Measurements from ENCODE around the gene ENPP5. TPM values are rescaled to one million over a fixed set of nuclear protein-coding genes. Genes with fewer than 3 reads are reported as not detected.
"Not testable (repeated sequence)": the region's sequence is repeated elsewhere in the genome, so short reads cannot be mapped to it uniquely, and the experiment has no call there.

The ENPP5 gene
- total RNA-seq, 1 experiment from 2014 or later, result not detected

- Histone ChIP-seq H3K4me1 (no peaks in the 10 kb centered on the region), H3K27me3 (no peaks in the 10 kb centered on the region), H3K4me3 (no peak overlapping the region), H3K36me3 (no peaks in the 10 kb centered on the region), H3K9me3 (replicated peaks) (no peaks in the 10 kb centered on the region), H3K27ac (no peak overlapping the region)
- DNase-seq, result no peak
Measured at GRCh38 chr6:46199387-46199786, 28.6 kb upstream of the ENPP5 start.

DNA sequence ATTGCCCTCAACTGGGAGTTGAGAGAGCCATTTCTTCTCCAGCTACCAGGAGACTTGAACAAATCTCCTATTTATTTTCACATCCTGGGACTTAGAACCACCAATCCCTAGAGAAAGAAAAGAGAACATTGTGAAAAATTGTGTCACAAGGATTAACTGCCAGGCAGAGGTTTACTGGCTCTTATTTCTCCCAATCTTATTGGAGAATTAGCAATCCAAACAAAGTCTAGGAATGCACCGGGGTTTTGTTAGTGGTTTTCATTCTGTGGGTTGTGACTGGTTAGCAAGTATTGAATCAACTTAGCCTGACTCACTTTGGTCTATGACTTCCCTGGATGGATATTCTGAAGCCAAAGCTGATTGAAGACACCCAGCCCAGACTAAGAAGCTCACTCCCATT is 21.2 kb upstream of the ENPP5 start:
- Histone ChIP-seq H3K4me1 (peaks cover 5% of the 10 kb centered on the region; the same call in 1 of the 2 replicates), H3K9me3 (replicated peaks) (no peaks in the 10 kb centered on the region), H3K4me3 (no peak overlapping the region), H3K27me3 (no peaks in the 10 kb centered on the region), H3K27ac (no peak overlapping the region), H3K36me3 (no peaks in the 10 kb centered on the region)
- DNase-seq, result peak; percentile 9 to 51

DNA sequence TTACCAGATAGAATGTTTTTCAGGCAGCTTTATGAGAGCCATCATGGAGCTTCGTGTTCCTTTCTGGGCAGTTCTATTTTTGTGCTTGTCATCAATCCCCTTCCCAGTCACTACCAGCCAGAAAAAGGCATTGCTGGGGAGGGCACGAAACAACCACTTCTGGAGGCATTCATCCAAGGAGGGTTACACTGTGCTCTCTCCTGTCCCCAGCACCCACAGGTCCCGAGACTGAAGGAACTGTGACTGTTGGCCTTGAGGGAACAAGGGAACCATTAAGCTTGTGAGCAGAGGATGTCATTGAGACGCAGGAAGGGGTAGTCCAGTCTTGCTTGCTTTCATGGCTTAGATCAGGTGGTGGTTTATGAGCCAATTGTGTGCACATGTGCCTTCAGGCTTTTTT is 20.1 kb upstream of the ENPP5 start:
- H3K36me3 ChIP-seq, result no peaks in the 10 kb centered on the region
- H3K4me1 ChIP-seq, result peaks cover 5% of the 10 kb centered on the region; the same call in 1 of the 2 replicates
- no peaks in the 10 kb centered on the region for H3K9me3 ChIP-seq (replicated peaks)
- no peak overlapping the region for H3K4me3 ChIP-seq
- no peak for DNase-seq
- no peaks in the 10 kb centered on the region for H3K27me3 ChIP-seq
- no peak overlapping the region for H3K27ac ChIP-seq

DNA sequence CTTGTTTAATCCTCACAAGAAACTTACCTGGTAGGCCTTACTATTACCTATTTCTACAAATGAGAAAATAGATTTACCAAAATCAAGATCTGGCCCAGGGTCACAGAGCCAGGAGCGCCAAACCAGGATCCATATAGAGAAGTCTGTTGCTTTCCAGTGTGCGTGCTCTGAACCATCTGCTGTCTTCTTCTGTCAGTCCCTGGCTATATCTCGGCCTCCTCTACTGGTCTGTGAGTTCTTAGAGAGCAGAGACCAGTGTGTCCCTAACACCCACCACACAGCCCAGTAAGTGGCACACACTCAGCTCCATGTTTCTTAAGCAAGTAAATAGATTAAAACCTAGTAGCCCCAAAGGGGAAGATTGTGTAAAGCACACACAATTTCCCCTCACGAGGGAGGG is 18.9 kb upstream of the ENPP5 start:
- Histone ChIP-seq H3K27ac (no peak overlapping the region), H3K36me3 (no peaks in the 10 kb centered on the region), H3K4me1 (peaks cover 5% of the 10 kb centered on the region; the same call in 1 of the 2 replicates), H3K9me3 (replicated peaks) (no peaks in the 10 kb centered on the region), H3K27me3 (no peaks in the 10 kb centered on the region), H3K4me3 (no peak overlapping the region)
- DNase-seq, result no peak

DNA sequence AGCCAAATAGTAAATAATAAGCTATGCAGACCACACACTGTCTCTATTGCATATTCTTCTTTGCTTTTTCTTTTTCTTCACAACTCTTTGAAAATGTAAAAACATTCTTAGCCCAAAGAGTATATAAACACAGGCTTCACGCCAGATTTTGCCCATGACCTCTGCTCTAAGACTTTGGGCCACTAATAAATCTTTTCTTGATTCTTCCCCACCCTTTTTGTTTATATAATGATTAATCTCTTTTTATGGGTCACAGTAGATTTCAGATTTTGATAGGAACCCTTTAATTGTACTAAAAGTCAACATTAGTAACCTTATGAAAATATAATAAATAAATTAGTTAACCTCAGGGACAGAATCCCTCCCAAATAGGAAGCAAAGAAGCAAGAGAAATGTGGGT is 15.8 kb upstream of the ENPP5 start:
- DNase-seq, result no peak
- Histone ChIP-seq H3K9me3 (replicated peaks) (no peaks in the 10 kb centered on the region), H3K36me3 (no peaks in the 10 kb centered on the region), H3K27me3 (no peaks in the 10 kb centered on the region), H3K4me3 (no peak overlapping the region), H3K27ac (no peak overlapping the region), H3K4me1 (peaks cover 2% of the 10 kb centered on the region; the same call in 1 of the 2 replicates)

DNA sequence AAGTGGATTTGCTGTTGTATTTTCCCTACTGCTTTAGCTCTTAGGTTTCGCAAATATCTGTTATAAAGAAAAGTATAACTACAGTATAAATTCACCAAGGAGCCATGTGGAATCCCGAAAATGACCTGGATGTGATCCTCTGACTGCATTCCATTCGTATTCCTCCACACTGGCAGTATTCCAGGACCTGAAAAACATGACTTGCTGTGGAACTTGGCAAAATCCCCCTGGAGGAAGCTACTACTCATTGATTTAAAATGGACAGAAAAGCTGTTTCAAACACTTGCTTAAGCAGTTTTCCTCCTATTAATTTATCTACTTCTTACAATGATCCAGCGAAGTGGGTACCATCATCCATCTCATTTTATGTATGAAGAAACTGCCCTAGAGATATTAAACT is 13.3 kb upstream of the ENPP5 start:
- no peaks in the 10 kb centered on the region for H3K9me3 ChIP-seq (replicated peaks)
- no peaks in the 10 kb centered on the region for H3K36me3 ChIP-seq
- peak; percentile 31 to 43 for DNase-seq
- no peak overlapping the region for H3K27ac ChIP-seq
- H3K4me3 ChIP-seq, result no peak overlapping the region
- H3K27me3 ChIP-seq, result no peaks in the 10 kb centered on the region
- H3K4me1 ChIP-seq, result peaks cover 2% of the 10 kb centered on the region; the same call in 1 of the 2 replicates

- no peaks in the 10 kb centered on the region for H3K36me3 ChIP-seq
- H3K27me3 ChIP-seq, result no peaks in the 10 kb centered on the region
- no peaks in the 10 kb centered on the region for H3K9me3 ChIP-seq (replicated peaks)
- DNase-seq, result no peak
- no peaks in the 10 kb centered on the region for H3K4me1 ChIP-seq
- no peak overlapping the region for H3K4me3 ChIP-seq
- no peak overlapping the region for H3K27ac ChIP-seq
Measured at GRCh38 chr6:46175976-46176375, 5.2 kb upstream of the ENPP5 start.

DNA sequence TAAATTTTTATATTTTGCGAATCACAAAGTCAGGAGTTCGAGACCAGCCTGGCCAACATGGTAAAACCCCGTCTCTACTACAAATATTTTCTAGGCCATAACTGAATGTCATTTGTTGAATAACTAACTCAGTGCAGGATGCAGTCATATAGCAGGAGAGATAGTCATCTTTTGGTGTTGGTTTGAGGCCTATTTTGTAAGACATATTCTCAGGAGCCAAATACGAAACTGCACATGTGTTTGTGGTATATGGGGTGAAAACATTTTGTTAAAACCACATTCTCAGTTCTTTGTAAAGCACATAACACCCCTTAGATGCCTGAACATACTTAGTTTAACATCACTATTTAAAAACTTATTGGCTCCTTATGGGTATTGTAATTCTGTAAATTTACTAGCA is 4.7 kb upstream of the ENPP5 start:
- no peak for DNase-seq
- H3K27me3 ChIP-seq, result no peaks in the 10 kb centered on the region
- H3K27ac ChIP-seq, result no peak overlapping the region
- no peaks in the 10 kb centered on the region for H3K36me3 ChIP-seq
- no peak overlapping the region for H3K4me3 ChIP-seq
- no peaks in the 10 kb centered on the region for H3K9me3 ChIP-seq (replicated peaks)
- no peaks in the 10 kb centered on the region for H3K4me1 ChIP-seq

DNA sequence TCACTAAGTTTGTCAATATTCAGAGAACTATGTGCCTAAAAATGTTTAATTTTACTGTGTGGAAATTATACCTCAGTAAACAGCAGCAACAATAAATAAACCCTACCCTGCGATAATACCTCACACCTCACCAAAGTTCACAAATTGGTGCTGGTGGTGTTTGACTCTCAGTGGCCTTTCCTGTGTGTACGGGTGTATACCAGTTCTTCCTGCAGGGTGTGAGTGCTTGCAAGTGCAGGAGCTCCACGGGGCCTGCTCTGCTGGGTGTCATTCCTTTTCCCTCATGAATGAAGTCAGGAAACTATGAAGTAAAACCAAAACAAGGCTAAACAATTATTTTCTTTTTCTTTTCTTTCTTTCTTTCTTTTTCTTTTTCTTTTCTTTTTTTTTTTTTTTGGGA is 4.1 kb upstream of the ENPP5 start:
- no peaks in the 10 kb centered on the region for H3K36me3 ChIP-seq
- DNase-seq, result no peak
- H3K4me1 ChIP-seq, result no peaks in the 10 kb centered on the region
- no peaks in the 10 kb centered on the region for H3K27me3 ChIP-seq
- no peak overlapping the region for H3K27ac ChIP-seq
- H3K9me3 ChIP-seq (replicated peaks), result no peaks in the 10 kb centered on the region
- no peak overlapping the region for H3K4me3 ChIP-seq

DNA sequence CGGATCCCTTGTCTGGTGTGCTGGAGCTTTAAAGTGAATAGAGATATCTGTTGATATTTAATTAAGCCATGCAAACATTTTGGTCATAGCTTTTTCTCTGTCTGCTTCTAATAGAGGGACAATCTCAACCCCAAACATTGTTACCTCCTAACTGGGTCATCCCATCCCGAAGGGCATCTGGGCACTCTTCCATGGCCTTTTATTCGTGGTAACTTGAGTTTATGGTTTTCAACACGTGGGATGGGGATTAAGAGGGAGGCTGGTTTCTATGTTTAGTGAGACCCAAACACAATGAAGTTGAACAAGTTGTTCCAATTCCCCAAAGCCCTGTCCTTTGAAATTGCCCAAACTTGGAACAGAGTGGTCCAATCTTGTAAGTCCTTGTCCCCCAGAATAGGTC is 1.4 kb upstream of the ENPP5 start:
- Histone ChIP-seq H3K9me3 (replicated peaks) (no peaks in the 10 kb centered on the region), H3K36me3 (no peaks in the 10 kb centered on the region), H3K4me1 (no peaks in the 10 kb centered on the region), H3K27ac (no peak overlapping the region), H3K4me3 (no peak overlapping the region), H3K27me3 (no peaks in the 10 kb centered on the region)
- no peak for DNase-seq

DNA sequence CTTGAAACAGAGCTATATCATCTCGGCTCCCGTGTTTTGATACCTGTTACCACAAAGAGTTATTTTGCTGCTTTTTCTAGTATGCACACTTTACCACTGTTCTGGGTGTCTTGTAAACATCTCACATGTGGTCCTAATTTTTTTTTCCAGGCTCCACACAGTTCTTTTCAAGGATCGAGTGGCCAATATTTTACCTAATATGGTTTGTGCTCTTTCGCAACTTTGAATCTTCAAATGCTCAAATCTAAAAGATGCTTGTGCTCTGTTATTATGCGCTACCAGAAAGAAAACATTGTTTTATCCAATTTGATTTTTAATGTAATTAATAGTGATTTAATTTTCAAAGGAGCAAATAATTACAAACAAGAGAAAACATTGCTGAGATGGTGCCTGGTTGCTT is 10.7 kb downstream of the ENPP5 start:
- Histone ChIP-seq H3K27ac (no peak overlapping the region), H3K4me3 (no peak overlapping the region), H3K27me3 (no peaks in the 10 kb centered on the region), H3K36me3 (no peaks in the 10 kb centered on the region), H3K4me1 (no peaks in the 10 kb centered on the region), H3K9me3 (replicated peaks) (no peaks in the 10 kb centered on the region)
- DNase-seq, result no peak

DNA sequence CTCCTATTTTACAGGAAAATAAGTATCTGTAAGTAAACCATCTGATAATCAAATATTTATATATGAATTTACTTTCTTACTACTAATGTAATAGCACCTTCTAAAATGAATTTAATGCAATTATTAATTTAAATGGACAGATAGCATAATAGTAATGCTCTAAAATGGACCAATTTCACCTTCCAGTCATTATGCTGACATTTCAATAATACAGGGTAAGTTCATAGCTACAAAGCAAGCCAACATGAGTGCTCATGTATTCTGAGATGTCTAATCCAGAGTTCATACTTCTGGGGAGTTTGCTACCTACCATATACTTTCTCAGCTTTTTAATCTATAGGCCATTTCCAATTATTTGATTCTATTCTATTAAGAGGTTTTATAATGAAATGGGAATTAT is 11.6 kb downstream of the ENPP5 start:
- no peak for DNase-seq
- Histone ChIP-seq H3K36me3 (no peaks in the 10 kb centered on the region), H3K27ac (no peak overlapping the region), H3K4me1 (no peaks in the 10 kb centered on the region), H3K4me3 (no peak overlapping the region), H3K27me3 (no peaks in the 10 kb centered on the region), H3K9me3 (replicated peaks) (no peaks in the 10 kb centered on the region)

- H3K9me3 ChIP-seq (replicated peaks), result no peaks in the 10 kb centered on the region
- H3K4me3 ChIP-seq, result no peak overlapping the region
- H3K4me1 ChIP-seq, result no peaks in the 10 kb centered on the region
- H3K27ac ChIP-seq, result no peak overlapping the region
- H3K27me3 ChIP-seq, result no peaks in the 10 kb centered on the region
- no peak for DNase-seq
- H3K36me3 ChIP-seq, result no peaks in the 10 kb centered on the region
Measured at GRCh38 chr6:46156701-46157100, 14.1 kb downstream of the ENPP5 start.

DNA sequence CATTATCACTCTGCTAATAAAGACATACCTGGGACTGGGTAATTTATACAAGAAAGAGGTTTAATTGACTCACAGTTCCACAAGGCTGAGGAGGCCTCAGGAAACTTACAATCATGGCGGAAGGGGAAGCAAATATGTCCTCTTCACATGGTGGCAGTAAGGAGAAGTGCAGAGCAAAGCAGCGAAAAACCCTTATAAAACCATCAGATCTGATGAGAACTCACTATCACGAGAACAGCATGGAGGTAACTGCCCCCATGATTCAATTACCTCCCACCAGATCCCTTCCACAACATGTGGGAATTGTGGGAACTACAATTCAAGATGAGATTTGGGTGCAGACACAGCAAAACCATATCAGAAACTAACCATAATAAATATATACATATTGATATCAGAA is 21.7 kb downstream of the ENPP5 start:
- not testable (repeated sequence) for H3K9me3 ChIP-seq (replicated peaks); DNase-seq; H3K36me3 ChIP-seq; H3K4me3 ChIP-seq; H3K4me1 ChIP-seq; H3K27me3 ChIP-seq; H3K27ac ChIP-seq

- Histone ChIP-seq H3K27me3 (no peaks in the 10 kb centered on the region), H3K9me3 (replicated peaks) (no peaks in the 10 kb centered on the region), H3K4me3 (no peak overlapping the region), H3K4me1 (no peaks in the 10 kb centered on the region), H3K27ac (no peak overlapping the region), H3K36me3 (no peaks in the 10 kb centered on the region)
- DNase-seq, result no peak
Measured at GRCh38 chr6:46144270-46144669, 26.5 kb downstream of the ENPP5 start.

DNA sequence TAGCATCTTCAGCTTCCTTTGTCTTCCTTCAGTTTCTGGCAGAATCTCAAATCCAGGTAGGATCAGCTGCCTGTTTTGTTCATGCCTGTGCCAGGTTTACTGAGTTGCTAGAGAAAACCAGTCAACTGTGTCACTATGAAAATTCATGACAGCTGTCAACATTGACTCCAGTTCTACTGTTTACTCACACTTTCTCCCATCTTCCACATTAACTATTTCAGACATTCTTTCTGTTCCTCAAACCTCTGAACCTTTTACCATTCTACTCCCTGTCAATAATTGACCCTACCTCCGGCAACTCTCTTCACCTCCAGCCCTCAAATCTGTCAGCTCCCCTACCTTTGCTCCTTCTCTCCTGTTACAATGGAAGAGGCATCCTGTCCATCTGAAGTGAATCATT is 32.5 kb downstream of the ENPP5 start:
- no peak overlapping the region for H3K4me3 ChIP-seq
- no peaks in the 10 kb centered on the region for H3K36me3 ChIP-seq
- H3K27ac ChIP-seq, result no peak overlapping the region
- no peak for DNase-seq
- no peaks in the 10 kb centered on the region for H3K27me3 ChIP-seq
- no peaks in the 10 kb centered on the region for H3K4me1 ChIP-seq
- H3K9me3 ChIP-seq (replicated peaks), result no peaks in the 10 kb centered on the region; the same call in 1 of the 2 replicates

GRCh38 chr6:46137387-46137786 is 33.4 kb downstream of the ENPP5 start:
- H3K36me3 ChIP-seq, result no peaks in the 10 kb centered on the region
- no peaks in the 10 kb centered on the region for H3K4me1 ChIP-seq
- no peaks in the 10 kb centered on the region for H3K27me3 ChIP-seq
- DNase-seq, result no peak
- no peak overlapping the region for H3K4me3 ChIP-seq
- no peak overlapping the region for H3K27ac ChIP-seq
- H3K9me3 ChIP-seq (replicated peaks), result no peaks in the 10 kb centered on the region; the same call in 1 of the 2 replicates
